Esophagus squamous epithelium (tissue), 4 donors: Measurements from ENCODE around the gene CDC14B.
"Not testable (repeated sequence)": the region's sequence is repeated elsewhere in the genome, so short reads cannot be mapped to it uniquely, and the experiment has no call there.

Experiments used
- POLR2A ChIP-seq, 4 donors: fragments of 450-650 bp; IDR thresholded peaks; one replicate each; pipeline ENCODE4 v1.6.1; 2017; ENCODE audit warnings: antibody characterized with exemption in 4 of 4, mild to moderate bottlenecking in 4 of 4, moderate library complexity in 3 of 4
- TF ChIP-seq, protein P1 (sequence below), 6 experiments: fragments of 450-650 bp in 4 of 6; fragments of 200-600 bp in 2 of 6; sonication (generic) in 2 of 6; IDR thresholded peaks; one replicate each; pipeline ENCODE4 v1.5.1; 2016 to 2019; ENCODE audit warnings: antibody characterized with exemption in 6 of 6, mild to moderate bottlenecking in 4 of 6, moderate library complexity in 4 of 6

DNA sequence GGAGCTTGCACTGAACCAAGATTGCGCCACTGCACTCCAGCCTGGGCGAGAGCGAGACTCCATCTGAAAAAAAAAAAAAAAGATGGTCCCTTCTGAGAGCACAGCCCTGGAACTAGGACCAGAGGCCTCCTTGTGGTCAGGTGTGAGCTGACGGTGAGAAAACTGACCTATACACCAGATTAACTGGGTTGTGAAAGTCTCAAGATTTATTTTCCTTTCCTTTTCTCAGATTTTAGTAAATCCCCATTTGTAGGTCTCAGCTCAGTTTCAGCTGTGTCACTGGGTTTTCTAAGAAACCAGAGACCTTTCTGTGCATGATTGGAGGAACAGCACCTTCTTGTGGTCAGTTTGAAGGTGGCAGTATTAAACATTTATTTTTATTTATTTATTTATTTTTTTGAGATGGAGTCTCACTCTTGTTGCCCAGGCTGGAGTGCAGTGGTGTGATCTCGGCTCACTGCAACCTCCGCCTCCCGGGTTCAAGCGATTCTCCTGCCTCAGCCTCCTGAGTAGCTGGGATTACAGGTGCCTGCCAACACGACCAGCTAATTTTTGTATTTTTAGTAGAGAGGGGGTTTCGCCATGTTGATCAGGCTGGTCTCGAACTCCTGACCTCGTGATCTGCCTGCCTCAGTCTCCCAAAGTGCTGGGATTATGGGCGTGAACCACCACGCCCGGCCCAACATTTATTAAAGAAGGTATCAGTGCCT lies 47.2 kb upstream of the CDC14B start:
- not testable (repeated sequence) for TF ChIP-seq POLR2A (IDR thresholded peaks at IDR 0.05)
- TF ChIP-seq, protein P1, sequence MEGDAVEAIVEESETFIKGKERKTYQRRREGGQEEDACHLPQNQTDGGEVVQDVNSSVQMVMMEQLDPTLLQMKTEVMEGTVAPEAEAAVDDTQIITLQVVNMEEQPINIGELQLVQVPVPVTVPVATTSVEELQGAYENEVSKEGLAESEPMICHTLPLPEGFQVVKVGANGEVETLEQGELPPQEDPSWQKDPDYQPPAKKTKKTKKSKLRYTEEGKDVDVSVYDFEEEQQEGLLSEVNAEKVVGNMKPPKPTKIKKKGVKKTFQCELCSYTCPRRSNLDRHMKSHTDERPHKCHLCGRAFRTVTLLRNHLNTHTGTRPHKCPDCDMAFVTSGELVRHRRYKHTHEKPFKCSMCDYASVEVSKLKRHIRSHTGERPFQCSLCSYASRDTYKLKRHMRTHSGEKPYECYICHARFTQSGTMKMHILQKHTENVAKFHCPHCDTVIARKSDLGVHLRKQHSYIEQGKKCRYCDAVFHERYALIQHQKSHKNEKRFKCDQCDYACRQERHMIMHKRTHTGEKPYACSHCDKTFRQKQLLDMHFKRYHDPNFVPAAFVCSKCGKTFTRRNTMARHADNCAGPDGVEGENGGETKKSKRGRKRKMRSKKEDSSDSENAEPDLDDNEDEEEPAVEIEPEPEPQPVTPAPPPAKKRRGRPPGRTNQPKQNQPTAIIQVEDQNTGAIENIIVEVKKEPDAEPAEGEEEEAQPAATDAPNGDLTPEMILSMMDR (IDR thresholded peaks at IDR 0.05): peak; percentile 40 to 82 (median 76)
